ENCODE measurements around the gene TNMD. TPM values are rescaled to one million over a fixed set of nuclear protein-coding genes. Genes with fewer than 3 reads are reported as not detected.

The TNMD gene
- 2.1 TPM in 2 replicates for total RNA-seq (2021; fragmentation: NEBNext Ultra II Directional; extraction: Animal tissue kit (Norgen Biotek cat#: 25700))
- polyA plus RNA-seq (2011; rRNA removed): 0.85 and 1.4 TPM in 2 replicates
- polyA plus RNA-seq (2011; cell fraction: cytosol; rRNA removed): 1.6 TPM
- polyA plus RNA-seq (2011; cell fraction: nucleus; rRNA removed): not detected
- 1.5 to 2.3 TPM (median 1.8 TPM) in 4 replicates for polyA plus RNA-seq (2012, experiment 1 of 2)
- polyA plus RNA-seq (2012, experiment 2 of 2): not detected
- polyA plus RNA-seq (2013, experiment 1 of 2): 4.4 TPM
- polyA plus RNA-seq (2013, experiment 2 of 2): 3.7 TPM
- polyA minus RNA-seq (2011; rRNA and poly(A)+ RNA removed): 0.69 and 1.2 TPM in 2 replicates
- polyA minus RNA-seq (2011; cell fraction: cytosol; rRNA and poly(A)+ RNA removed): not detected
- polyA minus RNA-seq (2011; cell fraction: nucleus; rRNA and poly(A)+ RNA removed): 1.7 TPM
- long read RNA-seq, experiment 1, partial matches to known transcripts: 3 of 3 reads
- long read RNA-seq, experiment 1, other reads (novel, unspliced or antisense): 0 of 3 reads
- long read RNA-seq, experiment 2, partial matches to known transcripts: 2 of 3 reads
- long read RNA-seq, experiment 2, other reads (novel, unspliced or antisense): 1 of 3 reads

GRCh38 chrX:100584611-100585010, at the start of gene TNMD:
TNMD (plus strand) TSS chrX:100584936; CDS start chrX:100585019, 83 bp downstream.
- Histone ChIP-seq H2BK12ac (ENCODE audit: low read depth, low read length) (no peak within 1 kb of the TSS), H3K9ac (replicated peaks in 1 of 4; ENCODE audit: extremely low read depth in 1 of 4, low read depth in 3 of 4, low read length in 3 of 4) (no peak within 1 kb of the TSS), H3K14ac (ENCODE audit: insufficient read length) (no peak within 1 kb of the TSS), H3K4ac (replicated peaks; ENCODE audit: insufficient read length, low read depth, low read length) (no peak within 1 kb of the TSS), H4K8ac (ENCODE audit: extremely low read depth, insufficient read depth, low read length) (no peak within 1 kb of the TSS), H2BK20ac (ENCODE audit: low read length) (no peak within 1 kb of the TSS), H3K27me3 (replicated peaks in 1 of 4; ENCODE audit: control insufficient read depth in 3 of 4, extremely low read depth in 1 of 4, insufficient read depth in 3 of 4, low read length in 3 of 4) (no peaks in the 10 kb centered on the region), H2AK5ac (ENCODE audit: low read depth, low read length) (no peak within 1 kb of the TSS), H3K9me3 (ENCODE audit: insufficient read depth in 2 of 2, low read depth in 1 of 2, low read length in 1 of 2) (no peaks in the 10 kb centered on the region), H3K79me2 (ENCODE audit: control insufficient read depth in 1 of 2, insufficient read depth in 2 of 2, low read length in 2 of 2) (no peaks in the 10 kb centered on the region), H3K18ac (ENCODE audit: extremely low read depth, low read length) (no peak within 1 kb of the TSS), H3K4me3 (ENCODE audit: extremely low read depth in 1 of 4, insufficient read depth in 2 of 4, low read depth in 3 of 4, low read length in 4 of 4) (no peak within 1 kb of the TSS), H4K91ac (replicated peaks; ENCODE audit: insufficient read length, low read length) (no peak within 1 kb of the TSS), H3K4me2 (ENCODE audit: insufficient read depth in 1 of 2, low read depth in 2 of 2, low read length in 2 of 2) (no peak within 1 kb of the TSS), H4K20me1 (replicated peaks in 1 of 2; ENCODE audit: control insufficient read depth in 1 of 2, insufficient read depth in 2 of 2, low read length in 2 of 2) (no peaks in the 10 kb centered on the region), H2BK15ac (ENCODE audit: low read length) (no peak within 1 kb of the TSS), H4K5ac (ENCODE audit: insufficient read length, low read depth, low read length) (no peak within 1 kb of the TSS), H3K23me2 (ENCODE audit: low read depth, low read length) (no peaks in the 10 kb centered on the region), H3K23ac (ENCODE audit: insufficient read length) (no peak within 1 kb of the TSS), H3K56ac (replicated peaks; ENCODE audit: insufficient read length, low read depth, low read length) (no peak within 1 kb of the TSS), H3K4me1 (replicated peaks in 1 of 4; ENCODE audit: control insufficient read depth in 3 of 4, insufficient read depth in 4 of 4, low read length in 3 of 4) (no peaks in the 10 kb centered on the region), H3K27ac (ENCODE audit: low read depth, low read length) (no peak within 1 kb of the TSS), H2BK120ac (replicated peaks; ENCODE audit: low read depth, low read length) (no peak within 1 kb of the TSS), H2BK5ac (ENCODE audit: low read depth, low read length) (no peak within 1 kb of the TSS), H3K36me3 (ENCODE audit: control insufficient read depth in 2 of 4, insufficient read depth in 4 of 4, low read length in 3 of 4) (no peaks in the 10 kb centered on the region), H2AFZ (ENCODE audit: low read length) (no peak within 1 kb of the TSS), H3K79me1 (ENCODE audit: low read depth, low read length) (no peaks in the 10 kb centered on the region)
- CTCF ChIA-PET (ENCODE audit: partially characterized antibody): interaction anchor here (0.6 kb wide), 1 partner anchor 18 kb away, joined by 3 read pairs; no protein-coding TSS in a partner anchor
- 81% methylated on average over 2 of the region's 2 CpGs; no CpG with 5 or more reads in 1 of the 2 experiments for WGBS, 2 experiments (ENCODE audit: extremely low coverage in 1 of 2, insufficient coverage in 1 of 2, insufficient read length in 1 of 2, insufficient replicate concordance in 2 of 2, low coverage in 1 of 2, low lambda C conversion rate in 2 of 2, missing lambda C conversion rate in 1 of 2)
- POLR2A ChIA-PET (ENCODE audit: partially characterized antibody): no interaction called here
- DNase-seq (ENCODE audit: low read depth in 1 of 2, low spot score in 2 of 2) (no peak), FAIRE-seq (no peak)
- no peak for TF ChIP-seq SP4 (IDR thresholded peaks at IDR 0.05; ENCODE audit: low read length)
- no peak for TF ChIP-seq TBP (IDR thresholded peaks at IDR 0.05; ENCODE audit: low read depth, low read length)
- no peak for TF ChIP-seq SRF (IDR thresholded peaks at IDR 0.05; ENCODE audit: low read depth, low read length)
- TF ChIP-seq SIRT6 (IDR thresholded peaks at IDR 0.05; ENCODE audit: low read length): no peak
- TF ChIP-seq KDM1A (IDR thresholded peaks at IDR 0.05; ENCODE audit: borderline replicate concordance, low read length): no peak
- TF ChIP-seq EZH2 (IDR thresholded peaks at IDR 0.05; ENCODE audit: low read depth, low read length, severe bottlenecking): no peak
- TF ChIP-seq HDAC6 (IDR thresholded peaks at IDR 0.05; ENCODE audit: low read depth, low read length): no peak
- TF ChIP-seq TEAD4 (IDR thresholded peaks at IDR 0.05; ENCODE audit: low read depth, low read length): no peak
- TF ChIP-seq ATF3 (IDR thresholded peaks at IDR 0.05; ENCODE audit: insufficient read depth, low read depth, low read length): no peak
- TF ChIP-seq MAFK (IDR thresholded peaks at IDR 0.05; ENCODE audit: low read depth, low read length): no peak
- no peak for TF ChIP-seq TAF1 (IDR thresholded peaks at IDR 0.05; ENCODE audit: low read depth, low read length)
- TF ChIP-seq FOSL1 (IDR thresholded peaks at IDR 0.05; ENCODE audit: insufficient read depth, low read depth, low read length): no peak
- no peak for TF ChIP-seq BACH1 (IDR thresholded peaks at IDR 0.05; ENCODE audit: low read length)

Data from H1 (cell line).